ENCODE measurements around the gene CENPO. TPM values are rescaled to one million over a fixed set of nuclear protein-coding genes. Genes with fewer than 3 reads are reported as not detected.

The CENPO gene
- total RNA-seq (2022; extraction: Qiagen RNA extraction): 44.3 to 53.9 TPM (median 46.9 TPM) in 5 replicates

GRCh38 chr2:24792874-24793760 lies at the start of gene CENPO, which contains the start of gene PTRHD1:
Gene CENPO, plus strand, starts transcription at chr2:24793425. Its CDS starts 495 bp downstream, at chr2:24793920.
Gene PTRHD1, minus strand, starts transcription at chr2:24793391. Its CDS starts 14 bp downstream, at chr2:24793377.

Other genes with a start within 250 kb of the CENPO start
- gene PTRHD1, start within 50 bp of the CENPO start, total RNA-seq (2022; extraction: Qiagen RNA extraction): 46.0 to 70.8 TPM (median 67.3 TPM) in 5 replicates
- gene ADCY3, start 126.8 kb downstream of the CENPO start, total RNA-seq (2022; extraction: Qiagen RNA extraction): 70.7 to 89.9 TPM (median 83.8 TPM) in 5 replicates
- 1.7 to 3.1 TPM (median 1.9 TPM) in 5 replicates for gene DNAJC27, start 178.5 kb downstream of the CENPO start, total RNA-seq (2022; extraction: Qiagen RNA extraction)
- gene EFR3B, start 248.7 kb downstream of the CENPO start, total RNA-seq (2022; extraction: Qiagen RNA extraction): 10.0 to 10.5 TPM (median 10.3 TPM) in 5 replicates